OCI-M2 (cell line): ENCODE results near the gene ZNF527.
"Not testable (repeated sequence)": the region's sequence is repeated elsewhere in the genome, so short reads cannot be mapped to it uniquely, and the experiment has no call there.

ENCODE experiments used
- DNase-seq: peaks from one replicate; lab custom pipeline; 2025; ENCODE audit not compliant: unreplicated experiment; lab: John Stamatoyannopoulos, UW

ZNF527 gene

DNA sequence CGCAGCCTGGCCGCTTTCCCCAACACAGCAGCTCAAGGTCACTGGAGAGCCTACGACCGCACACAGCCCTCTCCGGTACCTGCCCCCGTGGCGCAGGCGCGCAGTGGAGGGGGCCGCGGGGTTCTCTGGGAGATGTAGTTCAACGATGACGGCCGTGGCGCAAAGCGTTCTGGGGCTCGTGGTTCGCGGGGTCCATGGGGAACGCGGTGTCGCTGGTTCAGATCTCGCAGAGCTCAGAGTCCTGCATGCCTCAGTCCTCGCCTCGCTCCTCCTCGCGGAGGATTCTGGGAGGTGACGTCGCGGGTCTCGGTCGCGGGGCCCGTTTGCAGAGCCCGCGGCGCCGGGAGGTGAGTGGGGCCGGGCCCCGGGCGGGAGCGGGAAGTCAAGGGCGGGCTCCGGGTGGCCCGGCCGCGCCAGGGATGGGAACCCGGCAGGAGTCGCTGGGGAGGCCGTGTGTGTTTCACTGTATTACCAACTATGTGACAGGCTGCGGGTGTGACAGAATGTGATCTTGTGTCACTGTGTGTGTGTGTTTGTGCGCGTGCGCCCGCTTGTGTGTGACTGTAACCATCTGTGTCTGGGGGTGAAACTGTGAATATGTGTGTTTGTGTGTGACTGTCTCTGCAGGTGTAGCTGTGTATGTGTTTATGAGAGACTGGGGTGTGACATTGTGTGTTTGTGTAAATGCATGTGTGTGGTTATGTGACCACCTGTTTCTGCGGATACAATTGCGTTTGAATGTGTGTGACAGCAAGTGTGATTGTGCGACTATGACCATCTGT is at the start of gene ZNF527:
Gene ZNF527, plus strand, starts transcription at position 220 of the 782 bp plus-strand sequence. CDS start 3,100 bp downstream, outside the sequence.
- DNase-seq, result peak; percentile 99

DNA sequence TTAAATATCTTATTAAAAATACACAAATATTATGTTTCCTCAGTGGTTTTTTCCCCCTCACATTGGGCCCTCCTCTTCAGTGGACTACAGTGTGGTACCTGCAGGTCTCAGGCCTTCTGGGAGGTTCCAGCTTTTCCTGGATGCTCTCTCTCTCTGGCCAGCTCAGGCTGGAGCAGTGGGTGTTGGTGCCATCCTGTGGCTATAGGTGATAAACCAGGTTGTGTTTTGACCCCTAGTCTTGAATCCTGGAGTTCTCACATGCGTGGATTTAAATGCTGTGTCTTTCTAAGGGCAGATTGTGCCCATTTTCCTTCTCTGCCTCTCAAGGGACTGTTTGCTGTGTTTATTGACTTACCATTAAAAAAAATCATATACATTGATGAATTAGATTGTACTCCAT is 41.2 kb upstream of the ZNF527 start:
- no peak for DNase-seq

DNA sequence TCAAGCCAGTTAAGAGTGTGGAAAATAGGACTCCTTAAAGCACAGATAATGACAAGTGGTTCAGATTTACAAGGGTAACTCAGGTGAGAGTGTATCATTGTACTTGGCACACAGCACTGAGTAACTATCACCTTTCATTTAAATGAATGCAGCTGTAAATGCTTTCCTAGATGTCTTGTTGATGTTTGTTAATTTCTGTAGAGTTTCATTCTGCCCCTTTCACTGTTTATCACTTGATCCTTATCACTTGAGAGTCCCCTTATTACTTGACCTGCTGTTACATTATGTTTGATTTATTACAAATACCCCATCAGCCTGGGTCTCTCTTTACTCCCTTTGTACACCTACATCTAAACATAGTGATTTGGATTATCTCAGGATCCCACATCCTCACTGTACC is 38.1 kb upstream of the ZNF527 start:
- DNase-seq, result no peak

DNA sequence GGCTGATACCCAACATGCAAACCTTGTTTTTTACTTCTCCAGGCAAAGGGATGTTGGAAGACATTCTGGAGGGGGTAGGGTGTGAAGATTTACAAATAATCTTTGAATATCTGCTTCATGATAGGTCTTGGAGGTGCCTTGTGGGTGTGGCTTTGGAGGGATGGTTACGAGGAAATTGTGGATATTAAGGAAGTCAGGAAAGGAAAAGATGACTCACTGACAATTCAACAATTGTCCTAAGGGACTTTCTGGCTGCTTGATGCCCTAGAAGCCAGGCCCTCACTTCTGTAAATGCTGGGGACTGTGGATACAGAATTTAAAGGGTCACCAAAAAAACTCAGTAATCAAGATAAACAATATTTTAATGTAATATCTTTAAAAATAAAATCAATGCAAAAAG is 37.4 kb upstream of the ZNF527 start:
- DNase-seq, result no peak

DNA sequence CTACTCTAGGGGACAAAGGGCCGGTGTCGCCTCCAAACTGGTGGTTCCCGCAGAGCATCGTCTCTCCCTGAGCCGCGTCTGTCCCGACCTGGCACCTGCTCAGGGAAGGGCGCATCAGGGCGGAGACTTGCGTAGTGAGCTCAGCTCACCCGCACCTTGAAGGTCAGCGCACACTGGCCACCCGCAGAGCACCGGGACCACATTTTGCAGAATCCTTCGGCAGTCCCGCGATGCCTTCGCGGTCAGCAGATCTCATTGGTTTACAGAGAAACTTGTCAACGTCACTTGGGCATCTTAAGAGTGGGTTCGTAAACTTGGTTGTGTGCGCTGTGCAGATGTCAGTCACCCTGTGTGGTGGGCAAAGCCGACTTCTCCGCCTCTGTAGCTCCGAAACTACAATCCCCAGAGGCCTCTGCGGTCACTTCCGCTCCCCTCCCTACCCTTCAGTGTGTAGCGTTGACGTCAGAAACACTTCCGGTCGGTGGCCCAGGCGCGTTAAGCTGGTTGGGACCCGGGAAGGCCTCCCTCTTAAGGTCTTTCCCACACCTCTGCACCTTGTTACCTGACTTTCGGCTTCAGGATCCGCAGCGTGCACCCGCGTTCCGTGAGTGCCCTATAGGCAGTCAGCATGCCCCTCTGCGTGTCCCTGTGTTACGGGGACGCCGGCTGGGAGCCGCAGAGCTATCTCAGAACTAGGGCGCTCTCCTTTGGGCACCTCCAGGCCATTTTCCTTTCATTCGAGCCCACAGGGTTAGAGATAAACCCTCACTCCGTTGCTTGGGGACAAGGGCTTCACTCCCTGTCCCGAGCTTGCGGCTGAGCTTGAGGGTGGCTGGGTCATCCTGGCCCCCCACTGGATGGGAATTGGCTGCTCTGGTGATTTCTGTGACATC is 36.5 kb upstream of the ZNF527 start:
- no peak for DNase-seq

DNA sequence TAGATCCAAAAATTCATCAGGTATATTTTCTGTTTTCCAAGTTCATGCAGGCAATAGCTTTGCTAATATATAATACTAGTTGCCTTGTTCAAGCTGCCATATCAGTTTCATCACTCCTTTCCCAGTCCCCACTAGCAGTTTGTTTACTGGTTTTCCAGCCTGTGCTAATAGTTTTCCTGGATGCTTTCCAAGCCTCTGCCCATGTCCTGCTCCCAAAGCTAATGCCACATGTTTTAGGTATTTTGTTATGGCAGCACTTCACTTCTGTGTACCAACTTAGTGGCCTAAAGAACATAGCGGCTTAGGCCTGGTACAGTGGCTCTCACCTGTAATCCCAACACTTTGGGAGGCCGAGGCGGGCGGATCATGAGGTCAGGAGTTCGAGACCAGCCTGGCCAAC is 28.1 kb upstream of the ZNF527 start:
- DNase-seq, result no peak

DNA sequence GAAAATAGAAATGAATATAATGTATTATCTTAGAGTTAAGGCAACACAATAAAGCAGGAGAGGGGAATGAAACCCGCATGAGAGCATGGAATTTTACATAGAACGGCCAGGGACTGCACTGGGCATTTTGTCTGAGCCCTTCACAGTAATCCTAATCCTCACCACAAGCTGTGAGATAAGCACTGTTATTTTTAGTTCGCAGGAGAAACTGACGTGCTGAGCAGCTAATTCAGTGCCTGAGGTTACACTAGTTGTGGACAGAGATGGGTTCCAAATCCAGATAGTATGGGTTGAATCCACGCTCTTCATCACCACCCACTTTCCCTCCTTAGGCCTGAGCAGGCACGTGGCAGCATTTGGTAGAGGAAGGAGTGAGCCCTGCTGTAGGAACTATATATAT is 24.8 kb upstream of the ZNF527 start:
- DNase-seq, result no peak

DNA sequence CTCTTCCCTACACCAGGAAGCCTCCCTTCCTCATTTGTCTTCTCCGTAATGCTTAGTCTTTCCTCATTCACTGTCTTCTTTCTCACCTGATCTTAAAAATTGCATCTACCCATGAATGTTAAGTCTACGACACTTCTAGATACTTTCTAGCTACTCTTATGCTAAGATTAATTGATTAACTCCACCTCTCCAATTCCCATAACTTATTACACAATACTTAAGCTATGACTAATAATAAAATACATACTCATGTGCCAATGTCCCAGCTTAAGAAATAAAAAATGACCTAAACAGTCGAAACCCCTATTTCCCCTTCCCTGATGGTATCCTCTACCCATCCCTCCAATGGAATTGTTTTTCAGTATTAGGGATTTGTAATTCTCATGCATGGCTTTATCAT is 22.8 kb upstream of the ZNF527 start:
- no peak for DNase-seq

DNA sequence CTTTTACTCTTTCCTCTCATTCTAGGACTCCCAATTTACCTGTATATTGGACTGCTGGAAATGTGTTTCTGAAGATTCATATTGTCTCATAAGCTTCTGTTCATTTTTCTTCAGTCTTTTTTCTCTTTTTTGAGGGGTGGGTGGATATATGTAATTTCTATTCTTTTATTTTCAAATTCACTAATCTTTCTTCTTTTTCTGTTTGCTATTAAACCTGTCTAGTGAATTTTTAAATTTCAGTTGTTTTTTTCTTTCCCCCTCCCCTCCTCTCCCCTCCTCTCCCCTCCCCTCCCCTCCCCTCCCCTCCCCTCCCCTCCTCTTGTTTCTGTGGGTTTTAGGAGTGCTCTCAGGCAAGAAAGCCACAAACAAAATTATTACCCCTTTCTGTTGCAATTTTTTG is 16.9 kb upstream of the ZNF527 start:
- no peak for DNase-seq

DNA sequence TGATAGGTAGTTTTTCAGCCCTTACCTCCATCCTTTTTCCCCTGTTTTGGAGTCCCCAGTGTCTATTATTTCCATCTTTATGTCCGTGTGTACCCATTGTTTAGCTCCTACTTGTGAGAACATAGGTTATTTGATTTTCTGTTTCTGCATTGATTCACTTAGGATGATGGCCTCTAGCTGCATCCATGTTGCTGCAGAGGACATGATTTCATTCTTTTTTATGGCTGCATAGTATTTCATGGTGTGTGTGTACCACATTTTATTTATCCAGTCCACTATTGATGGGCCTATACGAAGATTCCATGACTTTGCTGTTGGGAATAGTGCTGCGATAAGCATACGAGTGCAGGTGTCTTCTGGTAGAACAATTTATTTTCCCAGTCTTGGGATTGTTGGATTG is 15.0 kb upstream of the ZNF527 start:
- DNase-seq, result no peak

DNA sequence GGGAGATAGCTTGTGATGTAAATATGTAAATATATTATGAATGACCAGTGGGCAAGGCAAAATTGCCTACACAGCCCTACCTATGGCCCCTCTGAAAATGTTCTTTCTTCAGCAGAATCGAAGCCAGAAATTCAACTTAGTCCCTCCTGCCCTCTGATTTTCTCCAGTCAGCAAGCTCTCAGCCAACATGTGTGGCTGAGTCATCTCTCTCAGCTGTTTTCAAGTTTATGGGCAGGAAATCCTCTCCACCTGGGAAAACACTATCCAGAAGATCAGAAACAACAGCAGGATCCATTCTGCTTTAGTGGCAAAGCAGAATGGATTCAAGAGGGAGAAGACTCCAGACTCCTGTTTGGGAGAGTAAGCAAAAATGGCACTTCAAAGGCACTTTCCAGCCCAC is 8.9 kb upstream of the ZNF527 start:
- DNase-seq, result no peak

DNA sequence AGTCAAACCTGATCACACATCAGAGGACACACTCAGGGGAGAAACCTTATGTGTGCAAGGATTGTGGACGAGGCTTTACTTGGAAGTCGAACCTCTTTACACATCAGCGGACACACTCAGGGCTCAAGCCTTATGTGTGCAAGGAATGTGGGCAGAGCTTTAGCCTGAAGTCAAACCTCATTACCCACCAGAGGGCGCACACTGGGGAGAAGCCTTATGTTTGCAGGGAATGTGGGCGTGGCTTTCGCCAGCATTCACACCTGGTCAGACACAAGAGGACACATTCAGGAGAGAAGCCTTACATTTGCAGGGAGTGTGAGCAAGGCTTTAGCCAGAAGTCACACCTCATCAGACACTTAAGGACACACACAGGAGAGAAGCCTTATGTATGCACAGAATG is 8.2 kb upstream of the ZNF527 start:
- no peak for DNase-seq

DNA sequence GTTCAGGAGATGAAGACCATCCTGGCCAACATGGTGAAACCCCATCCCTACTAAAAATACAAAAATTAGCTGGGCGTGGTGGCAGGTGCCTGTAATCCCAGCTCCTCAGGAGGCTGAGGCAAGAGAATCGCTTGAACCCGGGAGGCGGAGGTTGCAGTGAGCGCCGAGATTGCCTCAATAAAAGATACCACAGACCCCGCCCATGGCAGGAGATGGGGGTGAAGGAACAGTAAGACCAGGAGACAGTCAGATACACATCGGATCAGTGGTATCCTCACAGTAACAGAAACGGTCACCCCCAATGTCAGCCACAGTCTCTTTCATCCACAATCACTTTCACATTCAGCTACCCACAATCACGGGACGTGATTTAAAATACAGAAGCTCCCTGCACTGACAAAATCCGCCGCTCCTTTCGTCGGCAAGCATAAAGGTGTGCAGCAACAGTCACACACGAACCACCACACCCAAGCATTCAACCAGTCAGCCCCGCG is 466 bp upstream of the ZNF527 start:
- not testable (repeated sequence) for DNase-seq

DNA sequence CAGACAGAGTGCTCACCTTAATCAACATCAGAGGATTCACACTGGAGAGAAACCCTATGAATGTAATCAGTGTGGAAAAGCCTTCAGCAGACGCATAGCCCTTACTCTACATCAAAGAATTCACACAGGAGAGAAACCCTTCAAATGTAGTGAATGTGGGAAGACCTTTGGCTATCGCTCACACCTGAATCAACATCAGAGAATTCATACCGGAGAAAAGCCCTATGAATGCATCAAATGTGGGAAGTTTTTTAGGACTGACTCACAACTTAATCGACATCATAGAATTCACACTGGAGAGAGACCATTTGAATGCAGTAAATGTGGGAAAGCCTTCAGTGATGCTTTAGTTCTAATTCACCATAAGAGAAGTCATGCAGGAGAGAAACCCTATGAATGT is 18.3 kb downstream of the ZNF527 start:
- DNase-seq, result no peak

DNA sequence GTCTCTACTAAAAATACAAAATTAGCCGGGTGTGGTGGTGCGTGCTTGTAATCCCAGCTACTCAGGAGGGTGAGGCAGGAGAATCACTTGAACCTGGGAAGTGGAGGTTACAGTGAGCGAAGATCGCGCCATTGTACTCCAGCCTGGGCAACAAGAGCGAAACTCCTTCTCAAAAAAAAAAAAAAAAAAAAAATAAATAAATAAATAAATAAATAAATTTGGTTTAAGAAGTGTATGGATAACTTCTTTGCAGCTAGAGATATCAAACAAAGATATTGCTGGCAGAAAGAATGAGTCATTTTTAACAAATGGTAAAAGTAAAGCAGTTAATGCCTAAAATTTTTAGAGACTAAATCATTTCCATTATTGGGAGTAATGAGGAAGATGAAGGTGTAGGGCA is 20.5 kb downstream of the ZNF527 start:
- DNase-seq, result not testable (repeated sequence)

DNA sequence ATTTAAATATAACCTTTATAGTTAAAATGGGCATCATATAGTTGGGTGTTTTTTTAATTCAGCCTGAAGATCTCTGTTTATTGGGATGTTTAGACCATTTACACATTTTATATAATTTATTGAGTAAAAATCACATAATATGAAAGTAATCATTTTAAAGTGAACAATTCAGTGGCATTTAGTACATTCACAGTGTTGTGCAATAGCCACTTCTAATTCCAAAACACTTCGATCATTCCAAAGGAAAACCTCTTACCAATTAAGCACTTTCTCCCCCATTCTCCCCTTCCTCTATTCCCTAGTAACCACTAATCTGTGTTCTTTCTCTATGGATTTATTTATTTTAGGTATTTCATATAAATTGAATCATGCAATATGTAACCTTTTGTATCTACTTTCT is 30.2 kb downstream of the ZNF527 start:
- DNase-seq, result no peak

DNA sequence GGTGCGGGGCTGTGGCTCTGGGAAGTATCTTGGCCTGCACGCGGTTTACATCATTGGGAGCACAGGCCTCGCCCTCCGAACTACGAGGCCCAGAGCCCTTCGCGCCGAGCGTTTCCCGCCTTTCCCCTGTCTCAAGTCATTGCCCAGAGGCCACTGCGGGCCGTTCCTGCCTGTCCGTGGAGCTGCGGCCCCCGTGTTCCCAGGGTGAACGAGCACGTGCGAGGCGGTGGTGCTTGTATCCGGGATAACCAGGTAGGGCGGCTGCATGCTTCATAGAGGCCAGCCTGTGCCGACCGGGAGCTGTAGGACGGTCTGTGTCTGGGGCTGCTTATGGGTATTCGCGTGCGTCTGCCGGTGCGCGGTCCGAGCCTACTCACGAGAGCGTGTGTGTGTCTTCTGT is 32.5 kb downstream of the ZNF527 start:
- DNase-seq, result no peak

DNA sequence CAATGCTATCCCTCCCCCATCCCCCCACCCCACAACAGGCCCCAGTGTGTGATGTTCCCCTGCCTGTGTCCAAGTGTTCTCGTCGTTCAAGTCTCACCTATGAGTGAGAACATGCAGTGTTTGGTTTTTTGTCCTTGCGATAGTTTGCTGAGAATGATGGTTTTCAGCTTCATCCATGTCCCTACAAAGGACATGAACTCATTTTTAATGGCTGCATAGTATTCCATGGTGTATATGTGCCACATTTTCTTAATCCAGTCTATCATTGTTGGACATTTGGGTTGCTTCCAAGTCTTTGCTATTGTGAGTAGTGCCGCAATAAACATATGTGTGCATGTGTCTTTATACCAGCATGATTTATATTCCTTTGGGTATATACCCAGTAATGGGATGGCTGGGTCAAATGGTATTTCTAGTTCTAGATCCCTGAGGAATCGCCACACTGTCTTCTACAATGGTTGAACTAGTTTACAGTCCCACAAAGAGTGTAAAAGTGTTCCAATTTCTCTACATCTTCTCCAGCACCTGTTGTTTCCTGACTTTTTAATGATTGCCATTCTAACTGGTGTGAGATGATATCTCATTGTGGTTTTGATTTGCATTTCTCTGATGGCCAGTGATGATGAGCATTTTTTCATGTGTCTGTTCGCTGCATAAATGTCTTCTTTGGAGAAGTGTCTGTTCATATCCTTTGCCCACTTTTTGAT is 35.4 kb downstream of the ZNF527 start:
- not testable (repeated sequence) for DNase-seq

DNA sequence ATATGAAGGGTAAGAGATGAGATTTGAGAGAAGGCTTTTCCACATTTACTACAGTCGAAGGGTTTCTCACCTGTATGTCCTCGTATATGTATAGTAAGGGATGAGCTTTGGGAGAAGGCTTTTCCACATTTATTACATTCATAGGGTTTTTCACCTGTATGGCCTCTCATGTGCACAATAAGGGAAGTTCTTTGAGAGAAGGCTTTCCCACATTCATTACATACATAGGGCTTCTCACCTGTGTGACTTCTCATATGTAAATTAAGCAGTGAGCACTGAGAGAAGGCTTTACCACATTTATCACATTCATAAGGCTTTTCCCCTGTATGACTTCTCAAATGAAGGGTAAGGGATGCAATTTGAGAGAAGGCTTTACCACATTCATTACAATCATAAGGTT is 41.8 kb downstream of the ZNF527 start:
- DNase-seq, result no peak

DNA sequence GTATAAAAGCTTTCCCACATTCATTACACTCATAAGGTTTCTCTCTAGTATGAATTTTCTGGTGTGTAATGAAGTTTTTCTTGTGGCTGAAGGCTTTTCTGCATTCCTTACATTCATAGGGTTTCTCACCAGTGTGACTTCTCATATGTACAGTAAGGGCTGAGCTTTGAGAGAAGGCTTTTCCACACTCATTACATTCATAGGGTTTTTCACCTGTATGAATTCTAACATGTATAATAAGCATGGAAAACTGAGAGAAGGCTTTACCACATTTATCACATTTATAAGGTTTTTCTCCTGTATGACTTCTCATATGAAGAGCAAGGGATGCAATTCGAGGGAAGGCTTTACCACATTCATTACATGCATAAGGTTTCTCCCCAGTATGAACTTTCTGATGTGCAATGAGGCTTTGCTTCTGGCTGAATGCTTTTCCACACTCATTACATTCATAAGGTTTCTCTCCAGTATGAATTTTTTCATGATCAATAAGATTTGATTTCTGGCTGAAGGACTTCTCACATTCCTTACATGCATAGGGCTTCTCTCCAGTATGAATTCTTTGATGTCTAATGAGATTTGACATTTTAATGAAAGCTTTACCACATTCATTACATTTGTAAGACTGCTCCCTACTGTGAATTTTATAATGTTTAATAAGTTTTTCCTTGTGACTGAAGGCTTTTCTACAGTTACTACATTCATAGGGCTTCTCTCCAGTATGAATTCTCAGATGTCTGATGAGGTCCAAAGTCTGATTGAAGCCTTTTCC is 42.6 kb downstream of the ZNF527 start:
- DNase-seq, result no peak
